Activated effector memory CD4-positive, alpha-beta T cell treated with anti-CD3 and anti-CD28 coated beads, Interleukin-2, amount 50 U/mL, for 16 hours (primary cell): ENCODE data around the gene EMILIN2.

Experiments
- DNase-seq: peaks from one replicate; pipeline ENCODE4 v3.0.0-alpha.2; 2020

Gene EMILIN2

GRCh38 chr18:2901423-2901985, 54.7 kb downstream of the EMILIN2 start:
- peak; percentile 33 for DNase-seq

- peak; percentile 53 for DNase-seq
Observed at GRCh38 chr18:2902327-2902726, 55.5 kb downstream of the EMILIN2 start.

- no peak for DNase-seq
Observed at GRCh38 chr18:2903006-2903405, 56.2 kb downstream of the EMILIN2 start.

GRCh38 chr18:2905854-2906703, 59.3 kb downstream of the EMILIN2 start:
- peak; percentile 80 for DNase-seq

GRCh38 chr18:2906704-2907549, 60.1 kb downstream of the EMILIN2 start:
- peak; percentile 85 for DNase-seq

GRCh38 chr18:2907550-2908135, 60.8 kb downstream of the EMILIN2 start:
- DNase-seq, result peak; percentile 58

- DNase-seq, result peak; percentile 56
Observed at GRCh38 chr18:2908166-2908945, 61.5 kb downstream of the EMILIN2 start.

GRCh38 chr18:2908946-2909335, 62.1 kb downstream of the EMILIN2 start:
- peak; percentile 62 for DNase-seq

GRCh38 chr18:2909431-2910140, 62.8 kb downstream of the EMILIN2 start:
- peak; percentile 59 for DNase-seq

- DNase-seq, result no peak
Observed at GRCh38 chr18:2910261-2910660, 63.5 kb downstream of the EMILIN2 start.

GRCh38 chr18:2910751-2911425, 64.1 kb downstream of the EMILIN2 start:
- no peak for DNase-seq

GRCh38 chr18:2911533-2911932, 64.7 kb downstream of the EMILIN2 start:
- no peak for DNase-seq

GRCh38 chr18:2912357-2913299, 65.8 kb downstream of the EMILIN2 start:
- DNase-seq, result peak; percentile 50

- peak; percentile 54 for DNase-seq
Observed at GRCh38 chr18:2913398-2914005, 66.7 kb downstream of the EMILIN2 start.

- DNase-seq, result peak; percentile 50
Observed at GRCh38 chr18:2914185-2914880, 67.5 kb downstream of the EMILIN2 start.

GRCh38 chr18:2914881-2915240, 68.1 kb downstream of the EMILIN2 start:
- DNase-seq, result peak; percentile 60

GRCh38 chr18:2915486-2915885, 68.7 kb downstream of the EMILIN2 start:
- DNase-seq, result peak; percentile 38

GRCh38 chr18:2916184-2916583, 69.4 kb downstream of the EMILIN2 start:
- peak; percentile 28 for DNase-seq
